Osteocyte (in vitro differentiated cells): ENCODE results near the gene POLR1B. TPM values are rescaled to one million over a fixed set of nuclear protein-coding genes. Genes with fewer than 3 reads are reported as not detected.

Experiments
- DNase-seq: peaks from one replicate; pipeline ENCODE4 v3.0.0; 2021; ENCODE audit warnings: mixed read lengths; ENCODE audit not compliant: unreplicated experiment; ENCODE audit errors: extremely low spot score
- H3K27ac Mint-ChIP-seq: one replicate; pipeline ENCODE4 v1.8.0; 2021; ENCODE audit warnings: mild to moderate bottlenecking, mixed read lengths; ENCODE audit not compliant: unreplicated experiment
- H3K27me3 Mint-ChIP-seq: one replicate; pipeline ENCODE4 v1.8.0; 2021; ENCODE audit warnings: mixed read lengths; ENCODE audit not compliant: unreplicated experiment
- H3K36me3 Mint-ChIP-seq: one replicate; pipeline ENCODE4 v1.8.0; 2021; ENCODE audit warnings: mixed read lengths; ENCODE audit not compliant: unreplicated experiment
- H3K4me1 Mint-ChIP-seq: one replicate; pipeline ENCODE4 v1.8.0; 2021; ENCODE audit warnings: mixed read lengths; ENCODE audit not compliant: unreplicated experiment
- H3K4me3 Mint-ChIP-seq: one replicate; pipeline ENCODE4 v1.8.0; 2021; ENCODE audit warnings: mild to moderate bottlenecking, moderate library complexity, mixed read lengths; ENCODE audit not compliant: unreplicated experiment
- H3K9me3 Mint-ChIP-seq: one replicate; pipeline ENCODE4 v1.8.0; 2021; ENCODE audit warnings: mixed read lengths; ENCODE audit not compliant: unreplicated experiment
- CTCF ChIP-seq: fragments of 200-600 bp; sonication (generic); IDR thresholded peaks from 2 replicates; pipeline ENCODE4 v1.5.0; 2021; ENCODE audit warnings: antibody characterized with exemption, mild to moderate bottlenecking, moderate library complexity
- total RNA-seq: library from RNA; stranded (reverse); gene quantifications from 2 replicates; pipeline ENCODE4 v1.2.1, GENCODE V29; 2021

POLR1B gene
- total RNA-seq, 1 donor from 2014 or later, result 17.1 TPM

DNA sequence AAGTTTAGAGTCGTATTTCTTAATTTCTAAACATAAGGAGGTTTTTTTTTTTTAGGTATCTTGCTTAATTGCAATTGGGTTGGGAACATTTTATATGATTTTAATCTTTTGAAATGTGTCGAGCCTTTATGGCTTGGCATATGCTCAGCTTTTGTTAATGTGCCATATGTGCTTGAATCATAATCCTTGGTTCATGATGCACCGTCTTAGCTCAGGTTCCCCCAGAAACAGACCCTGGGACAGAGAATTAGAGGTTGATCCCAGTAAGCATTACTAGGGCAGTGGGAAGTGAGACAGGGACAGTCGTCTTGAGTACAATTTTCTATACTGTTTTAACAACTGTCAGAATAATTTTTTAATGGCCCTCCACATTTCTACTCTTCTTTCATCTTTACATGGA lies 51.5 kb downstream of the POLR1B start:
- H3K27ac Mint-ChIP-seq, result peak overlapping the region; percentile 9
- no peak overlapping the region for H3K4me3 Mint-ChIP-seq
- H3K36me3 Mint-ChIP-seq, result peaks cover 5% of the 10 kb centered on the region
- H3K9me3 Mint-ChIP-seq, result no peaks in the 10 kb centered on the region
- no peak for DNase-seq
- no peaks in the 10 kb centered on the region for H3K27me3 Mint-ChIP-seq
- no peak for TF ChIP-seq CTCF
- H3K4me1 Mint-ChIP-seq, result no peaks in the 10 kb centered on the region

GRCh38 chr2:112597537-112598322 lies 55.5 kb downstream of the POLR1B start:
- Mint-ChIP-seq H3K9me3 (no peaks in the 10 kb centered on the region), H3K4me3 (no peak overlapping the region), H3K4me1 (peaks cover 19% of the 10 kb centered on the region), H3K27ac (no peak overlapping the region), H3K27me3 (no peaks in the 10 kb centered on the region), H3K36me3 (no peaks in the 10 kb centered on the region)
- no peak for TF ChIP-seq CTCF
- DNase-seq, result no peak

GRCh38 chr2:112600634-112601033 lies 58.4 kb downstream of the POLR1B start:
- Mint-ChIP-seq H3K27ac (peak overlapping the region; percentile 44), H3K9me3 (no peaks in the 10 kb centered on the region), H3K27me3 (no peaks in the 10 kb centered on the region), H3K4me3 (peak overlapping the region; percentile 29), H3K4me1 (peaks cover 19% of the 10 kb centered on the region), H3K36me3 (no peaks in the 10 kb centered on the region)
- TF ChIP-seq CTCF, result no peak
- DNase-seq, result no peak

DNA sequence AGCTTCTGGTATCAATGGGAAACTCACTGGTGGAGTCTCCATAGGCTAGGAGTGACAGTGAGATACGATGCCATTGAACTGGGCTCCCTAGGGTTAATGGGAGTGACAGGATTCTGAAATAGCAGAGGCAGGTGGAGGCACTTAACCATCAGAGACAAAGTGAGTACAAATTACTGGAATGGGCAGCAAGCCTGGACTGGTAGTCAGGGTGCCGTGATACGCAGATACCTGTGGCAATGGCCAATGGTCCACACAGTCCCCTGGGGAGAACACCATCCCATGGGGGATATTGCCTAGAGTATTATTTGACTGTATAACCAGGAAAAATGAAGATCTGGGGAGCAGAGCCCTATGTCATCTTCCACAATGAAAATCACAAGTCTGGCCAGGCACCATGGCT lies 59.5 kb downstream of the POLR1B start:
- no peak overlapping the region for H3K27ac Mint-ChIP-seq
- H3K9me3 Mint-ChIP-seq, result no peaks in the 10 kb centered on the region
- peaks cover 19% of the 10 kb centered on the region for H3K4me1 Mint-ChIP-seq
- no peak for TF ChIP-seq CTCF
- DNase-seq, result no peak
- H3K4me3 Mint-ChIP-seq, result no peak overlapping the region
- H3K27me3 Mint-ChIP-seq, result no peaks in the 10 kb centered on the region
- no peaks in the 10 kb centered on the region for H3K36me3 Mint-ChIP-seq

DNA sequence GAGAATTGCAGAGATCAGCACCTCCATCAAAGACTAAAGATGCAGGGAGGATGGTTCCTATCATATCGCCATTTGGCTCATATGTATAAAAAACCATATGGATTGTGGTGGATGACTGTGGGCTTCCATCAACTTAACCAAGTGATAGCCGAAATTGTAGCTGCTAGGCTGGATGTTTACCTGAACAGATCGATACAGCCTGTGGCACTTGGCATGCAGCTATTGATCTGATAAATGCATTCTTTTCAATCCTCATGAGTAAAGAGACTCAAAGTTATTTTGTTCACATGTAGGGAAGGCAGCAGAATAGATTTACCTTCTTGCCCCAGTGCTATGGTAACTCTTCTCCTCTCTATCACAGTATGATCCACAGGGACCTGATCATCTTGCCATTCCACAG lies 60.7 kb downstream of the POLR1B start:
- Mint-ChIP-seq H3K27ac (no peak overlapping the region), H3K9me3 (no peaks in the 10 kb centered on the region), H3K27me3 (no peaks in the 10 kb centered on the region), H3K36me3 (no peaks in the 10 kb centered on the region), H3K4me3 (no peak overlapping the region), H3K4me1 (peaks cover 19% of the 10 kb centered on the region)
- no peak for DNase-seq
- no peak for TF ChIP-seq CTCF
